Mesendoderm (in vitro differentiated cells): ENCODE results near the gene WNK3.

Experiments
- DNase-seq: peaks from one replicate; pipeline ENCODE4 v3.0.0; 2013
- H2AK5ac ChIP-seq: 2 replicates; pipeline ENCODE4 v1.6.1; 2013; ENCODE audit warnings: low read length, inconsistent platforms
- H2BK120ac ChIP-seq: 2 replicates; pipeline ENCODE4 v1.6.1; 2013; ENCODE audit warnings: low read depth, mild to moderate bottlenecking, low read length, moderate library complexity, mixed read lengths
- H2BK15ac ChIP-seq: replicated peaks from 2 replicates; pipeline ENCODE4 v1.6.1; 2013; ENCODE audit warnings: low read depth, mild to moderate bottlenecking, moderate library complexity
- H2BK5ac ChIP-seq: 2 replicates; pipeline ENCODE4 v1.6.1; 2013; ENCODE audit warnings: low read length, inconsistent platforms
- H3K18ac ChIP-seq: 2 replicates; pipeline ENCODE4 v1.6.1; 2013; ENCODE audit warnings: mild to moderate bottlenecking, low read length, mixed read lengths
- H3K23ac ChIP-seq: one replicate; pipeline ENCODE4 v1.6.1; 2013; ENCODE audit warnings: low read length
- H3K27ac ChIP-seq: 2 replicates; pipeline ENCODE4 v1.5.1; 2013; ENCODE audit warnings: low read depth, mild to moderate bottlenecking, inconsistent platforms, low read length, moderate library complexity
- H3K27me3 ChIP-seq: 2 replicates; pipeline ENCODE4 v1.6.1; 2013; ENCODE audit warnings: low read length, control low read depth, mild to moderate bottlenecking, inconsistent platforms; ENCODE audit not compliant: insufficient read depth, poor library complexity
- H3K36me3 ChIP-seq: 2 replicates; pipeline ENCODE4 v1.6.1; 2013; ENCODE audit warnings: low read length, inconsistent platforms; ENCODE audit not compliant: control insufficient read depth, insufficient read depth
- H3K4ac ChIP-seq: one replicate; pipeline ENCODE4 v1.6.1; 2013; ENCODE audit warnings: low read depth, mild to moderate bottlenecking, low read length, moderate library complexity
- H3K4me1 ChIP-seq: 2 replicates; pipeline ENCODE4 v1.6.1; 2013; ENCODE audit warnings: low read depth, low read length, inconsistent platforms; ENCODE audit not compliant: control insufficient read depth
- H3K4me2 ChIP-seq: 2 replicates; pipeline ENCODE4 v1.6.1; 2013; ENCODE audit warnings: low read length
- H3K4me3 ChIP-seq: 2 replicates; pipeline ENCODE4 v1.5.1; 2013; ENCODE audit warnings: mild to moderate bottlenecking, low read length
- H3K56ac ChIP-seq: one replicate; pipeline ENCODE4 v1.6.1; 2013; ENCODE audit warnings: low read length
- H3K79me1 ChIP-seq: 2 replicates; pipeline ENCODE4 v1.6.1; 2013; ENCODE audit warnings: low read length, inconsistent platforms
- H3K79me2 ChIP-seq: 2 replicates; pipeline ENCODE4 v1.6.1; 2013; ENCODE audit warnings: mild to moderate bottlenecking, low read length; ENCODE audit not compliant: control insufficient read depth, insufficient read depth
- H3K9ac ChIP-seq: 2 replicates; pipeline ENCODE4 v1.6.1; 2013; ENCODE audit warnings: low read length, inconsistent platforms
- H4K5ac ChIP-seq: one replicate; pipeline ENCODE4 v1.6.1; 2013; ENCODE audit warnings: low read length
- H4K8ac ChIP-seq: one replicate; pipeline ENCODE4 v1.6.1; 2013; ENCODE audit warnings: low read depth, mild to moderate bottlenecking, control low read depth, low read length, moderate library complexity
- WGBS: extraction: QIAGEN DNeasy Blood & Tissue Kit; methylation state at CpG from one replicate; pipeline ENCODE4 v1.1.7; 2013; ENCODE audit warnings: low lambda C conversion rate, missing lambda C conversion rate; ENCODE audit not compliant: insufficient coverage; ENCODE audit errors: extremely low coverage; 5-methylcytosine and 5-hydroxymethylcytosine counted together

Gene WNK3

DNA sequence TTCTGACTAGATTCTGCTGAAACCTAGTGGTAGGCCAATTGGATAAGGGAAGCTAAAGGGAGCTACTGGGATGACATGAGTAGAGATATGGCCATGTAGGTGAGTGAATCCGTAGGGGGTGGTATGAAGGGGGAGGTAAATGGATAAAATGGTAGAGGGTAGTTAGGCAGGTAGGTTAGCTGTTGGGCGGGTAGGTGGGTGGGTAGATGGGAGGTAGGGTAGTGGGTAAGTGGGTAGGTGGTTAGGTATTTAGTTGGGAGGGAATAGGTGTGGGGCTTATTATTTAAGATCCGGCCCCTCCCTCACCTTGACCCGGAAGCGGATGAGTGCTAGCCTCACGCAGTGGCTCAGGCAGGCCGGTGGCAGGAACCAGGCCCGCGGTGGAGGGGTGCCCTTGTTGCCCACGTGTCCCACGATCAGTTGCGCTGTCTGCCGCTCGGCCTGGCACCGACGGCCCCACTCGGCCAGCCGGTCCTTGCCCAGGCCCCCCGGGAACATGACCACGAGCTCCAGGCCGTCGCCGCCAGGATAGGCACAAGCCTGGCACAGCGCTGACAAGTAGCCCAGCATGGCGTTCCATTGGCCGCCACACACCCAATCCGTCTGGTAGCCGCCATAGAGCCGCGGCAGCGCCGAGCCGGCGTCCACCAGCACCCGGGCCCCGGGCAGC lies 175.5 kb downstream of the WNK3 start:
- H3K79me2 ChIP-seq: peaks cover 24% of the 10 kb centered on the region
- H3K4ac ChIP-seq: peak overlapping the region; percentile 99
- H3K27ac ChIP-seq: peak overlapping the region; percentile 72
- H3K4me1 ChIP-seq: peaks cover 4% of the 10 kb centered on the region
- peak overlapping the region; percentile 43 for H3K4me3 ChIP-seq
- no peaks in the 10 kb centered on the region for H3K79me1 ChIP-seq
- peak overlapping the region; percentile 91 for H3K56ac ChIP-seq
- peak overlapping the region; percentile 67 for H3K4me2 ChIP-seq
- no peak overlapping the region for H2BK120ac ChIP-seq
- peak overlapping the region; percentile 36 for H3K18ac ChIP-seq
- H2AK5ac ChIP-seq: no peak overlapping the region
- H4K5ac ChIP-seq: no peak overlapping the region
- H3K27me3 ChIP-seq: no peaks in the 10 kb centered on the region
- DNase-seq: peak; percentile 60
- H3K23ac ChIP-seq: peak overlapping the region; percentile 45
- H3K9ac ChIP-seq: peak overlapping the region; percentile 71
- no CpG with 5 or more reads among the region's 36 CpGs for WGBS
- H4K8ac ChIP-seq: no peak overlapping the region
- no peak overlapping the region for H2BK15ac ChIP-seq
- no peaks in the 10 kb centered on the region for H3K36me3 ChIP-seq
- H2BK5ac ChIP-seq: no peak overlapping the region

DNA sequence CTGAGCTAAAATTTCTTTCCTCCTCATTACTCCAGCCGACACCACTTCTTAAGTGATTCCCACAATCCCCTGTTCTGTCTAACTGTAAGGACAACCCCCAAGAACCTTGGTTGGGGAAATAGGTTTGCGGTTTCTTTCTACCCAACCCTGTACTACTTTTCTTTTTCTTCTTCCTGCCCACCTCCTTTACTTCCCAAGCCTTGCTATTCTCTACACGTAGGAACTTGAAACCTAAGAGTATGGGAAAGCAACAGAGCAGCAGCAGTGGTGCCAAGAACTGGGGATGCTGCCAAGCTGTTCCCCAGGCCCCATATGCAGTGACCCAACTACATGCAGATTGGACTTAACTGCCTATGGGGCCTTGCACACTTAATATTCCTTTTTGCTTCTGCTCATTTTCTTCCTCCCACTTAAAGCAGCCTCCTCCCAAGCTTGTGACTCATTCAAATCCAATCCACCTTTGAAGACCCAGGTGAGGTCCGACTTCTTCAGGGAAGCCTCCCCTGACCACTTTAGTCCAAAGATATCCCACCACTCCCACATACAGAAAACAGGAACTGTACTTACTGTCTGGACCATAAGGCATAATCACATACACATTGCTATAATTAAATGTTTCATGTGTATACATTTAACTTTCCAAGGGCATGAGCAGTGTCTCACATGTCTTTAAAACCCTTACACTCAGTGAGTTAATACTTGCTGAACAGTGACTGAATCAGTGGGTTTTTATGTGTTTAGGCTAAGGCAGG lies 176.5 kb downstream of the WNK3 start:
- peak overlapping the region; percentile 76 for H3K56ac ChIP-seq
- H3K4me2 ChIP-seq: peak overlapping the region; percentile 67
- no peak overlapping the region for H3K27ac ChIP-seq
- WGBS: no CpG with 5 or more reads among the region's 4 CpGs
- H3K4ac ChIP-seq: no peak overlapping the region
- H4K5ac ChIP-seq: no peak overlapping the region
- H3K23ac ChIP-seq: no peak overlapping the region
- H2BK5ac ChIP-seq: no peak overlapping the region
- no peak overlapping the region for H2AK5ac ChIP-seq
- no peak overlapping the region for H2BK120ac ChIP-seq
- peaks cover 24% of the 10 kb centered on the region for H3K79me2 ChIP-seq
- H3K36me3 ChIP-seq: no peaks in the 10 kb centered on the region
- H3K27me3 ChIP-seq: no peaks in the 10 kb centered on the region
- no peaks in the 10 kb centered on the region for H3K79me1 ChIP-seq
- H2BK15ac ChIP-seq: no peak overlapping the region
- peak overlapping the region; percentile 61 for H3K9ac ChIP-seq
- no peak for DNase-seq
- no peak overlapping the region for H4K8ac ChIP-seq
- H3K18ac ChIP-seq: no peak overlapping the region
- peaks cover 4% of the 10 kb centered on the region for H3K4me1 ChIP-seq
- H3K4me3 ChIP-seq: peak overlapping the region; percentile 43

DNA sequence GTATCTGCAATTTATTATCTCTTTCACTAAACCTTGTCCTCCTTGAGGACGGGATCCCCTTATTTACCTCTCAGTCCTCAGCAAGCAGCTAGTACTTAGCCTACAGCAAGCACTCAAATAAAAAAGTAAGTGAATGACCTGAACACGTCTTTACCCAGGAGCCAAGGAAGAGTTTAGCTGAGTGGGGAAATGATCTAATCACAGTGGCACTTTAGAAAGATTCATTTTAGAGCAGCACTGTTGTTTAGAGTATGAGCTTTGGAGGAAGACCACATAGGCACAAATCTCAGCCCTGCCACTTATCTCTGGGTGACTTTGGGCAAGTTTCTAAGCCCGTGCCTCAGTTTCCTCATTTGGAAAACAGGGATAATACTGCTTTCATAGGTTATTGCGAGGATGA lies 177.4 kb downstream of the WNK3 start:
- Histone ChIP-seq H2BK120ac (no peak overlapping the region), H3K4me2 (no peak overlapping the region), H3K18ac (no peak overlapping the region), H4K5ac (no peak overlapping the region), H3K79me2 (peaks cover 24% of the 10 kb centered on the region), H2BK5ac (no peak overlapping the region), H3K79me1 (no peaks in the 10 kb centered on the region), H2AK5ac (no peak overlapping the region), H3K4ac (no peak overlapping the region), H3K36me3 (no peaks in the 10 kb centered on the region), H4K8ac (no peak overlapping the region), H3K56ac (no peak overlapping the region), H3K23ac (no peak overlapping the region), H3K4me1 (peaks cover 4% of the 10 kb centered on the region), H3K4me3 (no peak overlapping the region), H2BK15ac (no peak overlapping the region), H3K27ac (no peak overlapping the region), H3K27me3 (no peaks in the 10 kb centered on the region), H3K9ac (no peak overlapping the region)
- no peak for DNase-seq
- no CpG with 5 or more reads among the region's 4 CpGs for WGBS

DNA sequence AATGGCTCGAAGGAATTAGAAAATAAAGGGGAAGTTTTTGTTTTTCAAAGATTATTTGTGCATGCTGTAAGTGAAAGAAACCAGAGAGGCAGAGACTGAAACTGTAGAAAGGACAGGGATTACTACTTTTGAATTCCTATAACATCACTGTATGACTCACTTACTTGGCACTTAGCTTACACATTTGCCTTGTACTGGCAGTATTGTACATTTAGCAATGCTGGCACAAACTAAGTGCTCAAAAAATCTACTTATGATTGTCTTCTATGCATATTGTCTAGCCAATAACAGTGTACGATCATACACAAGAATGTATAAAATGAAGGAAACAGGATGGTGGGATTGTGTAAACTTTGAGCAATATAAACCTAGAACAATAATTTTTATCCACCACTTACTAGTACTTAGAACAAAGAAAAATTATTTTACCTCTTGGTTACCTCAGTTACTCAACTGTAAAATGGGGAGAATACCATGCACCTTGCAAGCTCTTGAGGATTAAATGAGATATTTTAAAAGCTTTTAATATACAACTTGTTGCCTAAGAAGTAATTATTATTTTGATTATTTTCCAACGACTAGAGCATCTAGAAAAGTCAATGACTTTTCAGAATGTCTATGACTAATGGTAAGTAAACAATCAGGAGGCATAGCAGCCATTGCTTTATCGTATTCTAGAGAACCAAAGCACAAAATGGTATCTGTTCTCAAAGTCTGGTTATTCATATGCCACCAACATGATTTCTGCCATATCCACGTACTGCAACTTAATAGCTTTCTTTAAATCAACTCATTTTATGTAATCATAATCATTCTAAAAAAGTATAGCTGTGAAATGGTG lies 179.5 kb downstream of the WNK3 start:
- Histone ChIP-seq H4K5ac (no peak overlapping the region), H3K9ac (no peak overlapping the region), H3K27ac (no peak overlapping the region), H2AK5ac (no peak overlapping the region), H3K4me1 (peaks cover 4% of the 10 kb centered on the region), H3K4me2 (no peak overlapping the region), H3K79me2 (peaks cover 24% of the 10 kb centered on the region), H3K23ac (no peak overlapping the region), H2BK5ac (no peak overlapping the region), H3K56ac (no peak overlapping the region), H3K79me1 (no peaks in the 10 kb centered on the region), H2BK120ac (no peak overlapping the region), H3K18ac (no peak overlapping the region), H4K8ac (no peak overlapping the region), H3K27me3 (no peaks in the 10 kb centered on the region), H2BK15ac (no peak overlapping the region), H3K4ac (no peak overlapping the region), H3K4me3 (no peak overlapping the region), H3K36me3 (no peaks in the 10 kb centered on the region)
- 100% methylated on average over 1 of the region's 5 CpGs for WGBS
- DNase-seq: no peak

DNA sequence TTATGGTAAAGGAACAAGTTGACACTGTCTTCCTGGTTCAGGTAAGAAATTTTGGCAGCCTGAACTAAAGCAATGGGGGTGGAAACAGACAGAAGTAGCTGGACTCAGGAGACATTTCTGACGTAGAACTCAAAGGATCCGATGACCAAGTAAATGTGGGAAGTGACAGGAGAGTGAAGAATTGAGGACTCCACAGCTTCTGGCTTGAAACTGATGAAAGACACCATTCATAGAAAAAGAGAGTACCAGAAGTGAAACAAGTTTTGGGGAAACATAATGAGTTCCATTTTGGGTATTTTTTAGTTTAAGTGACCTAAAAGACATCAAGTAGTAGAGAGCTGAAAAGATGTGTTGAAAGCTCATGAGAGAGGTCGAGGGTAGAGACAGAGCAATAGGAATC lies 180.5 kb downstream of the WNK3 start:
- Histone ChIP-seq H3K56ac (no peak overlapping the region), H3K4ac (no peak overlapping the region), H3K79me1 (no peaks in the 10 kb centered on the region), H2BK15ac (no peak overlapping the region), H3K18ac (no peak overlapping the region), H3K36me3 (no peaks in the 10 kb centered on the region), H2BK120ac (no peak overlapping the region), H3K4me3 (no peak overlapping the region), H3K9ac (no peak overlapping the region), H3K23ac (no peak overlapping the region), H3K79me2 (peaks cover 24% of the 10 kb centered on the region), H3K27ac (no peak overlapping the region), H3K27me3 (no peaks in the 10 kb centered on the region), H4K8ac (no peak overlapping the region), H2BK5ac (no peak overlapping the region), H2AK5ac (no peak overlapping the region), H4K5ac (no peak overlapping the region), H3K4me2 (no peak overlapping the region), H3K4me1 (peaks cover 4% of the 10 kb centered on the region)
- WGBS: no CpG with 5 or more reads among the region's 3 CpGs
- DNase-seq: no peak
